Activated T-helper 1 cell treated with anti-CD3 and anti-CD28 coated beads, Interleukin-12 subunit alpha, Interleukin-12 subunit beta, Interleukin-2, Interleukin-4 antibody, amounts not matched to agents 30 ng/mL and 10 ng/mL and 1 ng/mL, durations not matched to agents 14 hours and 24 hours and 36 hours (primary cell): ENCODE data around the gene SYCE3. TPM values are rescaled to one million over a fixed set of nuclear protein-coding genes. Genes with fewer than 3 reads are reported as not detected.
"Not testable (repeated sequence)": the region's sequence is repeated elsewhere in the genome, so short reads cannot be mapped to it uniquely, and the experiment has no call there.

Experiments used
- DNase-seq: peaks from one replicate; pipeline ENCODE4 v3.0.0; 2021; ENCODE audit warnings: low spot score
- H3K27ac Mint-ChIP-seq: one replicate; pipeline ENCODE4 v1.8.0; 2021; ENCODE audit warnings: mild to moderate bottlenecking, mixed read lengths
- H3K27me3 Mint-ChIP-seq: one replicate; pipeline ENCODE4 v1.8.0; 2022; ENCODE audit warnings: mild to moderate bottlenecking, moderate library complexity, mixed read lengths; ENCODE audit not compliant: insufficient read depth
- H3K36me3 Mint-ChIP-seq: one replicate; pipeline ENCODE4 v1.8.0; 2021; ENCODE audit warnings: low read depth, mixed read lengths
- H3K4me1 Mint-ChIP-seq: one replicate; pipeline ENCODE4 v1.8.0; 2021; ENCODE audit warnings: low read depth, mixed read lengths
- H3K4me3 Mint-ChIP-seq: one replicate; pipeline ENCODE4 v1.8.0; 2021; ENCODE audit warnings: mild to moderate bottlenecking, moderate library complexity, mixed read lengths
- H3K9me3 Mint-ChIP-seq: one replicate; pipeline ENCODE4 v1.8.0; 2021; ENCODE audit warnings: mixed read lengths
- intact Hi-C: fragments of 100-400 bp; cut with micrococcal nuclease; formaldehyde crosslinking; loops from one replicate; pipeline ENCODE4 v1.15.1; 2024
- total RNA-seq: library from RNA; stranded (reverse); gene quantifications from 2 replicates; pipeline ENCODE4 v1.2.3, GENCODE V29; 2022

SYCE3 gene
- total RNA-seq = 0.83 TPM in 1 of 2 replicates, not detected in the other

DNA sequence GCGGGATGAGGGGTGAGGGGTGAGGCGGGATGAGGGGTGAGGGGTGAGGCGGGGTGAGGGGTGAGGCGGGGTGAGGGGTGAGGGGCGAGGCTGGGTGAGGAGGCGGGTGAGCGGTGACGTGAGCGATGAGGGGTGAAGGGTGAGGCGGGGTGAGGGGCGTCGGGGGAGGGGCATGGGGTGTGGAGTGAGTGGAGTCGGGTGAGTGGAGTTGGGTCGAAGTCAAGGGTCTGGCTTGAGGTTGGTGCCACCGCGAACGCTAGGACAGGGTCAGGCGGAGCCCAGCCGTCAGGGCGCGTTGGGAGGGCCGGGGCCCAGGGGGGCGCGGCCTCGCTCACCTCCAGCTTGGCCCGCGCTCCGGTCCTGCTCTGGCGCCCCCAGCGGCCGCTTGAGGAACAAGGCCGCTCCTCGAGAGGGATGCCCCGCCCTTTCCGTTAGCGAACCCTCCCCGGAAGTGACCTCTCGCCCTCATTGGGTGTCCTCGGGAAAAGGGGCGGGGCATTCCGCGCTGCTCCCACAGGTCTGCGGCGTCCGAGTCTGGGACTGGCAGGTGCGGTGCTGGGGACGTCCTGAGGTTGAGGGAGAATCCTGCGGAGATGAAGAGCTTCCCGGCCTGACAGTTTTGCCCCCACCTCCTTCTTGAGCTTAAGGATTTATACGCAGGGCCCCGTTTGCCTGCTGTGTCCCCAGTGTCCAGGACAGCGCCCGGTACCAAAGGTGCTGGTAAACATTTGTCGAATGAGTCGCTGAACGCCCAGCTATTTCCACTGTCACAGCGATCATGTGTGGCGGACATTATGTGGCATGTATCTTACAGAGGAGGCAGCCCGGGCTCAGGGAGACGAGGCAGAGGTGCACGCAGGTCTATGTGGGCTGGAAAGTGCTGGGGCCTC is at the start of gene SYCE3:
SYCE3 (minus strand) TSS at position 397 of the 890 bp plus-strand sequence. CDS start 6,514 bp downstream, outside the sequence.
- Mint-ChIP-seq H3K9me3 (no peaks in the 10 kb centered on the region), H3K4me3 (peak within 1 kb of the TSS; percentile 88), H3K27ac (peak within 1 kb of the TSS; percentile 77), H3K36me3 (peaks cover 2% of the 10 kb centered on the region), H3K4me1 (peaks cover 20% of the 10 kb centered on the region), H3K27me3 (peaks cover 9% of the 10 kb centered on the region)
- peak; percentile 98 for DNase-seq
- intact Hi-C loops = loop anchor here (1.0 to 2.0 kb wide), 5 partner anchors 14 to 94 kb away; partner anchors contain the start of genes CHKB and NCAPH2

DNA sequence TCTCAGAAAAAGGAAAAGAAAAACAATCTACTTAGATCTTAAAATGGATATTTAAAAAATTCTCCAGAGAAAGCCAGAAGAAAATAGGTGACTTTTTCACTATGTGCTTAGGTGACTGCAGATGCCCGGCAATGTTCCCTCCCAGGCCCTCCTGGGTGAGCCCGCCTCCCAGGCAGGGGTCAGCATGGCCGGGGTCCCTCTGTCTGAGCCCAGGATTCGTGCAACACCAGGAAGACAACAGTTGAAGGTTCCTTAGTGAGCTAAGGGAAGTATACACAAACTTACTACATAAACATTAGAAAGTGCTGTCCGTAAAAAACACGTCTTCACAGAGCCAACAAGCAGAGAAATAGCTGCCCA is 49.4 kb upstream of the SYCE3 start:
- Mint-ChIP-seq H3K9me3 (no peaks in the 10 kb centered on the region), H3K4me1 (no peaks in the 10 kb centered on the region), H3K27ac (no peak overlapping the region), H3K27me3 (peaks cover 12% of the 10 kb centered on the region), H3K36me3 (no peaks in the 10 kb centered on the region), H3K4me3 (no peak overlapping the region)
- intact Hi-C loops = no loop called here
- no peak for DNase-seq

DNA sequence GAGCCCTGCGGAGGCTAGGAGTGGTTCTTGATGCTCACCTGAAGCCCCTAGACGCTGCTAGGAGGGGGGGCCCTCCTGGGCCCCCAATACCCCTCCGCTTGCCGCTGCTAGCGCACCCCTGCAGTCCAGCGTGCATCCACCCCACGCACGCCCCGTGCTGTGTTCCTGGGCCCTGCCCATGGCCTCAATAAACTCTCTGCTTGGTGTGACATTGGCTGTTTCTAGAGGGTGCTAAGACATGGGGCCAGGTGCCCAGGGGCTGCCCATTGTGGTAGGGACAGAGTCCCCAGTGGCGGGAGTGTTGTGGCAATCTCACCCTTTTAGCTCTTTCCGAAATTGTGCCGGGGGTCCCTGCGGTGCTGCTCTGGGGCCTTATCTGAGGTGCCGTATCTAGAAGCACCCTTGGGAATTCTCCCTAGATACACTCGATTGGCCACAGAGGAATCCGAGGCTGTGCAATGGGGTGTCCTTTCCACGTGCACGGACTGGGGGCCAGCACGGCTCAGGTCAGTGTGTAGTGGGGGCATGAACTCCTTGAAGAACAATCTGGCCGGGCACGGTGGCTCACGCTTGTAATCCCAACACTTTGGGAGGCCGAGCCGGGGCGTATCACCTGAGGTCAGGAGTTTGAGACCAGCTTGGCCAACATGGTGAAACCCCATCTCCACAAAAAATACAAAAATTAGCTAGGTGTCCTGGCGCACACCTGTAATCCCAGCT is 48.8 kb upstream of the SYCE3 start:
- H3K9me3 Mint-ChIP-seq = no peaks in the 10 kb centered on the region

GRCh38 chr22:50610581-50610980 is 47.9 kb upstream of the SYCE3 start:
- DNase-seq = no peak

More for the DNA sequence above, 48.8 kb upstream of the SYCE3 start:
- Mint-ChIP-seq H3K27ac (no peak overlapping the region), H3K4me1 (no peaks in the 10 kb centered on the region), H3K36me3 (no peaks in the 10 kb centered on the region), H3K27me3 (peaks cover 13% of the 10 kb centered on the region), H3K4me3 (no peak overlapping the region)
- no peak for DNase-seq
- intact Hi-C loops = no loop called here

DNA sequence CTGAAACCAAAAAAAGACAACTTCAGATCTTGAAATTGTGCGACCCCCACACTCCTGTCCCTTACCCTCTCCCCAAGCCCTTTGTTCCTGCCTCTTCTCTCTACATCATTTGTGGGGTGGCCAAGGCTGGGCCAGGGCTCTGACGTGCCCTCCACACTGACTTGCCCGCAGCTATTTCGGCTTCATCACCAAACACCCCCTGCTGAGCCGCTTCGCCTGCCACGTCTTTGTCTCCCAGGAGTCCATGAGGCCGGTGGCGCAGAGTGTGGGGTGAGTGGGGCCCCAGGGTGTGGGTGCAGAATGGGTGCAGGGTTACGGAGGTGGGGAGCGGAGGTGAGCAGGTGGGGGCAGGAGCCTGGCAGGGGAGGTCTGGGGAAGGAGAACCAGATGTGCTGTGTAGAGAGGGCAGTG is 47.3 kb upstream of the SYCE3 start:
- Mint-ChIP-seq H3K4me3 (no peak overlapping the region), H3K9me3 (no peaks in the 10 kb centered on the region), H3K36me3 (no peaks in the 10 kb centered on the region), H3K4me1 (no peaks in the 10 kb centered on the region), H3K27ac (no peak overlapping the region), H3K27me3 (peaks cover 12% of the 10 kb centered on the region)
- DNase-seq = no peak
- intact Hi-C loops = no loop called here

More at GRCh38 chr22:50610581-50610980, 47.9 kb upstream of the SYCE3 start:
- Mint-ChIP-seq H3K4me1 (no peaks in the 10 kb centered on the region), H3K27me3 (peaks cover 17% of the 10 kb centered on the region), H3K4me3 (no peak overlapping the region), H3K27ac (no peak overlapping the region), H3K36me3 (no peaks in the 10 kb centered on the region), H3K9me3 (no peaks in the 10 kb centered on the region)
- intact Hi-C loops = no loop called here

DNA sequence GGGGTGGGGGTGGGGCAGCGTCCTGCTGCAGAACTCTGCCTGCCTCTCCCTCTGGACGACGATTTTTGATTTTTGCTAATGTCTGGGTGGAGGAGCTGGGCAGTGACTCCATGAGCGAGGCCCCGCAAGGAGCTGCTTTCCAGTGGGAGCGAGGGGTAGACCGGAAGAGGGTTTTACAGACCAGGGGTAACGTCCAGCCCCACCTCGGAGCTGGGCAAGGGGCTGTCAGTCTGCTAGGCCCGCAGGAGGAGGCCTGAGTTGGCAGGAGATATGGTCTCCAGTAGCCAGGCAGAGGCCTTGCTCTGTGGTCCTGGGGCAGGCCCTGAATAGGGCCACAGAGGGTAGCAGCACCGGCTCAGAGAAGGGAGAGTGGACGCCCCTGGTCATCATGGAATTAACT is 46.9 kb upstream of the SYCE3 start:
- Mint-ChIP-seq H3K27ac (no peak overlapping the region), H3K4me1 (no peaks in the 10 kb centered on the region), H3K9me3 (no peaks in the 10 kb centered on the region), H3K36me3 (no peaks in the 10 kb centered on the region), H3K4me3 (no peak overlapping the region), H3K27me3 (peaks cover 12% of the 10 kb centered on the region)
- no peak for DNase-seq
- intact Hi-C loops = no loop called here

- H3K4me3 Mint-ChIP-seq = no peak overlapping the region
- DNase-seq = no peak
- intact Hi-C loops = no loop called here
- no peaks in the 10 kb centered on the region for H3K9me3 Mint-ChIP-seq
- no peak overlapping the region for H3K27ac Mint-ChIP-seq
- no peaks in the 10 kb centered on the region for H3K36me3 Mint-ChIP-seq
- H3K4me1 Mint-ChIP-seq = no peaks in the 10 kb centered on the region
- peaks cover 11% of the 10 kb centered on the region for H3K27me3 Mint-ChIP-seq
These were observed 46.3 kb upstream of the SYCE3 start for GRCh38 chr22:50608996-50609395.

DNA sequence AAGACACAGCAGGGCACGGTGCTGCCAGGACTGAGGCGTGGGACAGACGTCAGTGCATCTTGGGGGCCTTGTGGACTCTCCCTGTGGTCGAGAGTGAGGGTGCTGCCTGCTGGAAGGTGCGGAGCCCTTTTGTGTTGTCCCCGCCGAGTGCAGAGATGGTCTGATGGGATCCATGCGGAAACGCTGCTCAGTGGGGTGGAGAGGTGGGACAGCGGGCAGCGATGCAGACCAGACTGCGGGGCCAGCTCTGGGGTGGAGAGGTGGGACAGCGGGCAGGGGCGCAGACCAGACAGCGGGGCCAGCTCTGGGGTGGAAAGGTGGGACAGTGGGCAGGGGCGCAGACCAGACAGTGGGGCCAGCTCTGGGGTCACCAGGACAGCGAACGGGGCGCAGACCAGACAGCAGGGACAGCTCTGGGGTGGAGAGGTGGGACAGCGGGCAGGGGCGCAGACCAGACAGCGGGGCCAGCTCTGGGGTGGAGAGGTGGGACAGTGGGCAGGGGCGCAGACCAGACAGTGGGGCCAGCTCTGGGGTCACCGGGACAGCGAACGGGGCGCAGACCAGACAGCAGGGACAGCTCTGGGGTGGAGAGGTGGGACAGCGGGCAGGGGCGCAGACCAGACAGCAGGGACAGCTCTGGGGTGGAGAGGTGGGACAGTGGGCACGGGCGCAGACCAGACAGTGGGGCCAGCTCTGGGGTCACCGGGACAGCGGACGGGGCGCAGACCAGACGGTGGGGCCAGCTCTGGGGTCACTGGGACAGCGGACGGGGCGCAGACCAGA is 45.5 kb upstream of the SYCE3 start:
- not testable (repeated sequence) for H3K27ac Mint-ChIP-seq, H3K9me3 Mint-ChIP-seq

DNA sequence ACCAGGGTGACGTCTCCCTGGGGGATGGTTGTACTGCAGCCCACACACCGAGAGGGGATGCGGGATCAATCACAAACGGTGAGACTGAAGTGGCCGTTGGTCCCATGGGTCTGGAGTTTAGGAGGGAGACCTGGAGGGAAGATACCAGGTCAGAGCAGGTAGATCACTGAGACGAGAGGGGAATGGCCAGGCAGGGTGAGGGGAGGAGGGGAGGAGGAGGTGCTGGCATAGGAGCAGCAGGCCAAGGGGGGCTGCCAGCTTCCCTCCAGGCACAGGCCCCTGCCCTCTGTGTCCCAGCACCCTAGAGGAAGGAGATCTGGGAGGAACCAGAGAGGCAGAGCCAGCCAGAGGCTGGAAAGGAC is 44.9 kb upstream of the SYCE3 start:
- Mint-ChIP-seq H3K9me3 (no peaks in the 10 kb centered on the region), H3K4me3 (no peak overlapping the region), H3K36me3 (no peaks in the 10 kb centered on the region), H3K4me1 (no peaks in the 10 kb centered on the region), H3K27ac (no peak overlapping the region), H3K27me3 (peaks cover 19% of the 10 kb centered on the region)
- intact Hi-C loops = no loop called here
- DNase-seq = no peak

More for the DNA sequence above, 45.5 kb upstream of the SYCE3 start:
- H3K36me3 Mint-ChIP-seq, intact Hi-C loops, H3K4me3 Mint-ChIP-seq, DNase-seq, H3K4me1 Mint-ChIP-seq: not testable (repeated sequence)
- H3K27me3 Mint-ChIP-seq = peaks cover 14% of the 10 kb centered on the region

- Mint-ChIP-seq H3K9me3 (no peaks in the 10 kb centered on the region), H3K4me3 (no peak overlapping the region), H3K27ac (no peak overlapping the region), H3K27me3 (peaks cover 24% of the 10 kb centered on the region), H3K4me1 (no peaks in the 10 kb centered on the region), H3K36me3 (no peaks in the 10 kb centered on the region)
- DNase-seq = no peak
- intact Hi-C loops = no loop called here
These were observed 44.4 kb upstream of the SYCE3 start for GRCh38 chr22:50606946-50607658.

- no peak overlapping the region for H3K4me3 Mint-ChIP-seq
- no peak for DNase-seq
- intact Hi-C loops = no loop called here
- H3K27ac Mint-ChIP-seq = no peak overlapping the region
- H3K36me3 Mint-ChIP-seq = no peaks in the 10 kb centered on the region
- no peaks in the 10 kb centered on the region for H3K9me3 Mint-ChIP-seq
- peaks cover 31% of the 10 kb centered on the region for H3K27me3 Mint-ChIP-seq
- no peaks in the 10 kb centered on the region for H3K4me1 Mint-ChIP-seq
These were observed 43.6 kb upstream of the SYCE3 start for GRCh38 chr22:50606165-50606945.
